OCI-M1 (cell line): ENCODE data around the gene LRRC75B.
"Not testable (repeated sequence)": the region's sequence is repeated elsewhere in the genome, so short reads cannot be mapped to it uniquely, and the experiment has no call there.

ENCODE experiments used
- DNase-seq: peaks from one replicate; lab custom pipeline; 2025; lab: John Stamatoyannopoulos, UW

Gene LRRC75B, protein sequence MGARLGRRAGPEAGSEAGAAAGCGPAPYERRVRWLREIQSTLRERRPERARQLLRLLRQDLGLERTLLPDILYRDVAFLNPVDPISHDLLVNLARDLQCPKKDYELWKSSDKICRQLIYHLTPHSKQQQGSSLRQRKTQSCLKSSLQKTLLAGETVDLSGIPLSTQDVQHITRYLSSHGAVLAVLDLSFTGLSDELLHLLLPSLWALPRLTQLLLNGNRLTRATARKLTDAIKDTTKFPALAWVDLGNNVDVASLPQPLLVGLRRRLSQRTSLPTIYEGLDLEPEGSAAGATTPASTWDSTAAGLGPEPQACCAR

DNA sequence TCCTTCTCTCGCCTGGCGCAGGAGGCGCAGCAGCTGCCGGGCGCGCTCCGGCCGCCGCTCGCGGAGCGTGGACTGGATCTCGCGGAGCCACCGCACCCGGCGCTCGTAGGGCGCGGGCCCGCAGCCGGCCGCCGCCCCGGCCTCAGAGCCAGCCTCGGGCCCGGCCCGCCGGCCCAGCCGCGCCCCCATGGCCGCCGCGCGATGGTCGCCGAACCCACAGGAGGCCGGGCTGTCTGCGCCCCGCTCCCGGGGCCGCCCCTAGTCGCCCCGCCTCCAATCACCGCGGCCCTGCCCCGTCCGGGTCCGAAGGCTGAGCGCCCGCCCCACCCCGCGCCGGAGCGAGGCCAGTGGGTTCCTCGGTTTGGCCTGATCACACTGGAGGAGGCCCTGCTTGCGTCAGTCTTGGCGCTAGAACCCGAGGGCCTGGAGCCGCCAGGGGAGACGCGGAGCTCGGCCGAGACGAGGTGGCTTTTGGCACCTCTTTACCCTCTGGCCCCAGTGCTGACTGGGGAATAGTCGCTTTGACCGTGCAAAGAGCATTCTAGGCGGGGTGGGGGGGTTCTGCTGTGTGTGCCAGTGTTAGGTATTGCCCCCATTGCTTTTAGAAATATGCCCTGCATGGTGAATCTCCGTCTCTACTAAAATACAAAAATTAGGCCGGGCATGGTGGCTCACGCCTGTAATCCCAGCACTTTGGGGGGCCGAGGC, at the start of gene LRRC75B:
LRRC75B (minus strand) TSS at position 223 of the 708 bp plus-strand sequence; CDS start at position 189, 34 bp downstream.
- peak; percentile 94 for DNase-seq

DNA sequence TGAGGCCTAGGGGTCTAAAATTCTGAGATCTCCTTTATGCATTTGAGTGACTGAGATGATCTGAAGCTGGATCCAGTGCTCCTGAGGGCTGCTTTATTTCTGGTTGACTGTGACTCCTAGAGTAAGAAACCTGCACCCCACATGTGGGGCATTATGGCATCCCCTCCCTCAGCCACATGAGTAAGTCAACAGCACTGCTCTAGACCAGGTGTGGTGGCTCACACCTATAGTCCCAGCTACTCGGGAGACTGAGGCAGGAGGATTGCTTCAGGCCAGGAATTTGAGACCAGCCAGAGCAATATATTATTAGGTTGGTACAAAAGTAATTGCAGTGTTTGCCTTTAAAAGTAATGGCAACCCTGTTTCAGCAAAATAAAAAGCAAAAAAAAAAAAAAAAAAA, 49.4 kb upstream of the LRRC75B start:
- DNase-seq: not testable (repeated sequence)

DNA sequence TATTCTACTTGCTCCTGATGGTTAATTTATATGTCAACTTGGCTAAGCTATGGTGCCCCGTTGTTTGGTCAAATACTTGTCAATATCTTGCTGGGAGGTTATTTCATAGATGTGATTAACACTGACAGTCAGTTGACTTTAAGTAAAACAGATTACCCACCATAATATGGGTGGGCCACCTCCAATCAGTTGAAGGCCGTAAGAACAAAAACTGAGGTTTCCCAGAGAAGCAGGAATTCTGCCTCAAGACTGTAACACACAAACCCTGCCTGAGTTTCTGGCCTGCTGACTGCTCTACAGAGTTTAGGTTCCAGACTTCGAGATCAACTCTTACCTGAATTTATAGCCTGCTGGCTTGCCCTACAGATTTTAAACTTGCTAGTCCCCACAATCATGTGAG, 43.6 kb upstream of the LRRC75B start:
- DNase-seq: not testable (repeated sequence)

DNA sequence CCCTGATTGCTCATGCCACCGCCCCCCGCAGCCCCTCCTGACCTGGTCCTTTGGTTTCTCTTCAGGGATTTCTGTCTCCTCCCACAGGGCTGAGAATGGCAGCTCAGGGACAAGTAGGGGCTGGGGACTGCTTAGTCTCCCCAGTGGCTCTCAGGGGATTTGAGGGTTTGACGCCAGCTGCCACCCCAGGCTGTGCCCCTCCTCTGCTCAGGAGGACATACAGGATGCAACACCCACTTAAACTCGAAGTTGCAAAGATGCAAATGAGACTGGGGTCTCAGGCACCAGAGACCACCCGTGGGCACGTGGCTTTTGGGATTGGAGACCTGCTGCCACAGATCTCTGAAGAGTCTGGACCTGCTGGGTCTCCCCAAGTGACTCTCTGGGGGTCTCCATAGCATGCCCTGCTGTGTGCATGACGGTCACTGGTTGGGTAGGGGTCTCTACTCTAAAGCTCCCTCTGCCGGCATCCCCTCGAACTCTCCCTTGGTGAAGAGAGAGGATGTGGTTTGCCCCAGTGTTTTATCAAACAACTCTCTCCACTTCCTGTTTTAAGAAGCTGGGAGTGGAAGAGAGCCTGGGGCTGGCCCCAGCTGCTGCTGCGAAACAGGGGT, 42.0 kb upstream of the LRRC75B start:
- DNase-seq: peak; percentile 80

DNA sequence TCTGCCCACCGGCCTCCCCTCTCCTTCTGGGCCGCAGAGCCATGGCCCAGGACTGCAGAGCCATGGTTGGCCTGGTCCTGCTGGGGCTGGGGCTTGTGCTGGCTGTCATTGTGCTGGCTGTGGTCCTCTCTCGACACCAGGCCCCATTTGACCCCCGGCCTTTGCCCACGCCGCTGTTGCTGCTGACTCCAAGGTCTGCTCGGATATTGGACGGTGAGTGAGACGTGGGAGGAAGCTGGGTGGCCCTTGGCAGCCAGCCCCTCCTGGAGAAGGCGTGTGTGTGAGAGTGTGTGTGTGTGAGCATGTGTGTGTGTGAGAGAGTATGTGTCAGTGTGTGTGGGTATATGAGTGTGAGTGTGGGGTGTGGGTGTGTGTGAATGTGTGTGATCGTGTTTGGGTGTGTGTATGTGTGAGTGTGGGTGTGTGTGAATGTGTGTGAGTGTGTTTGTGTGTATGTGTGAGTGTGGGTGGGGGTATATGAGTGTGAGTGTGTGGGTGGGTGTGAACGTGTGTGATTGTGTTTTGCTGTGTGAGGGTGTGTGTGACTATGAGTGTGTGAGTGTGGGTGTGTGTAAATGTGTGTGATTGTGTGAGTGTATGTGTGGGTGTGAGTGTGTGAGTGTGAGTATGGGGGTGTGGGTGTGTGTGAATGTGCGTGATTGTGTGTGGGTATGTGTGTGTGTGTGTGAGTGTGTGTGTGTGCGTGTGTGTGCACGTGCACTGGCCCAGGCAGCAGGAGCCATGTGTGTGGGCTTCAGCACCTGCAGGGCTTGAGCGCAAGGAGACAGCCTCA, 40.6 kb upstream of the LRRC75B start:
- DNase-seq: peak; percentile 42

DNA sequence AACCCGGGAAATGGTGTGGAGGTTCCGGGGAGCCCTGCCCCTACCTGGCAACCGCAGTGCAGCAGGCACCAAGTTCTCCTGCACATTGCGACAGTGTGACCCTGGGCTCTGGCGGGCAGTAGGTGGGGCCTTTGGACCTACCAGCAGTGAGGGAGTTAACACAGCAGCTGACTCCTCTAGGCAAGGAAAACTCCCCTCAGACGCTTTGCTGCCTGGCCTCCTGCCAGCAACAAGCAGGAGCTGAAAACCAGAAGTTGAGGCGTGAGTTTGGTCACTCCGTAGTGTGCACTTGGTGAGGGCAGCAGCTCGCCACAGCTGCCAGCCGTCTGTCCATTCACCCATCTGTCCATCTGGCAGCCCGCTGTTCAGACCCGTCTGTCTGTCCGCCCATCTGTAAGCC, 39.8 kb upstream of the LRRC75B start:
- DNase-seq: peak; percentile 77

DNA sequence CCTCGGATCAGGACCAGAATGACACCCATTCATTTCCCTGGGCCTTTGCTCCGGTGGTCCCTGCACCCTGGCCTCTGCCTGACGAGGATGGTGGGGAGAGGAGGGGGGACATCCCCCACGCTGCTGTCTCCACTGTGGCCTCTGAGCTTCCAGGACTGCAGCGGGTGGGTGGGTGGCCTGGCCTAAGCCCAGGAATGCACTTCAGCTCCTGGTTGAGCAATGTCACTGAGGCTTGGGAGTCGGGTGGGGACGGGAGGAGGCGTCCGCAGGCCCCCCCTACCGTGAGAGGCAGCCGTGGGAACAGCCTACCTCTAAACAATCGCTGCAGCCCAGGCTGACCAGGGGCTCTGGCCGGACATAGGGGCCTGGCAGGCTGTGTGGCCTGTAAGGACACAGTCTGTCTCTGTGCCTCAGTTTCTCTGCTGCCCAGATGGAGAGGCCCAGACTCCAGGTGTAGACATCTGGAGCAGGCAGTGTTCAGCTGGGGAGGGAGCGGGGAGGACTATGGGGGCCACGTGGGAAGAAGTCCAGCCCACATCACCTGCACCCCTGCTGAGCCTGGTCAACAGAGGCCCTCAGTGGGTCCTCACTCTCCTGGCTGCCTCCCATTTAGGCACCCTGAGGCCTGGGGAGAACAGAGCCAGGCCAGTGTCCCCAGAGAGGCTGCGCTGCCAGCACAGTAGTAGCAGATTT, 38.7 kb upstream of the LRRC75B start:
- not testable (repeated sequence) for DNase-seq

DNA sequence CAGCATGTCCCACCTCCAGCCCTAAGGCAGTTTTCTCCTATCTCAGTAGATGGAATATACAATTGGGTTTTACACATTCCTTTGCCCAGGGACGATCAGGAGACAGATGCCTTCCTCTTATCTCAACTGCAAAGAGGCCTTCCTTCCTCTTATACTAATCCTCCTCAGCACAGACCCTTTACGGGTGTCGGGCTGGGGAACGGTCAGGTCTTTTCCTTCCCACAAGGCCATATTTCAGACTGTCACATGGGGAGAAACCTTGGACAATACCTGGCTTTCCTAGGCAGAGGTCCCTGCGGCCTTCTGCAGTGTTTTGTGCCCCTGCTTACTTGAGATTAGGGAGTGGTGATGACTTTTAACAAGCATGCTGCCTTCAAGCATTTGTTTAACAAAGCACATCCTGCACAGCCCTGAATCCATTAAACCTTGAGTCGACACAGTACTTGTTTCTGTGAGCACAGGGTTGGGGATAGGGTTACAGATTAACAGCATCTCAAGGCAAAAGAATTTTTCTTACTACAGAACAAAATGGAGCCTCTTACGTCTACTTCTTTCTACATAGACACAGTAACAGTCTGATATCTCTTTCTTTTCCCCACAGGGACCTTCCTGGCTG, 38.0 kb upstream of the LRRC75B start:
- DNase-seq: peak; percentile 82

DNA sequence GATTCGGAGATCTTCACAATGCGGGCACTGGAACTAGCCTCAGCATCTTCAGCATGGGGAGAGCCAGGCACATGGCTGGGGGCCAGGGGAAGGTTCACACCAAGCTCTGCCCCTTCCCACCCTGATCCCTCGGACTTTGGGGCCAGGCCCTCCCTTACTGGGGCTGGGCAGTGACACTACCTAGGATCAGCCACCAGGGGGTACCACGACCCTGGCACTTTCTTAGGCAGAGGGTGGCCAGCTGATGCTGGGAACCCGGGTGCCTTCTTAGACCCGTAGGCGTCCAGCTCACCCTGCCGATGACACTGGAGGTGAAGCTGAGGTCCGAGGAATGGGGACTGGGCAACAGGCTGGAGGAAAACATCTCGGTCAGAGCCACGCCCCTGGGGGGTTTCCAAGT, 36.2 kb upstream of the LRRC75B start:
- DNase-seq: peak; percentile 38

DNA sequence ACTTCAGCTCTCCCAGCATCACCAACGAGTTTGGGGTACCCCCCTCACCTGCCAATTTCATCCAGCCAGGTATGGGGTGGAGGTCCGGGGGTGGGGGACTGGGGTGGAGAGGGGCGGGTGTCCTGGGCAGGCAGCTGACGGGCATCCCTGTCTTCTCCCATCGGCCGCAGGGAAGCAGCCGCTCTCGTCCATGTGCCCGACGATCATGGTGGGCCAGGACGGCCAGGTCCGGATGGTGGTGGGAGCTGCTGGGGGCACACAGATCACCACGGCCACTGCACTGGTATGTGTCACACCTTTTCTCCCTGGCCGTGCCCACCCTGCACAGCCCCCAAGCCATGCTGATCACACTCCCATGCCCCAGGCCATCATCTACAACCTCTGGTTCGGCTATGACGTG, 35.0 kb upstream of the LRRC75B start:
- not testable (repeated sequence) for DNase-seq

DNA sequence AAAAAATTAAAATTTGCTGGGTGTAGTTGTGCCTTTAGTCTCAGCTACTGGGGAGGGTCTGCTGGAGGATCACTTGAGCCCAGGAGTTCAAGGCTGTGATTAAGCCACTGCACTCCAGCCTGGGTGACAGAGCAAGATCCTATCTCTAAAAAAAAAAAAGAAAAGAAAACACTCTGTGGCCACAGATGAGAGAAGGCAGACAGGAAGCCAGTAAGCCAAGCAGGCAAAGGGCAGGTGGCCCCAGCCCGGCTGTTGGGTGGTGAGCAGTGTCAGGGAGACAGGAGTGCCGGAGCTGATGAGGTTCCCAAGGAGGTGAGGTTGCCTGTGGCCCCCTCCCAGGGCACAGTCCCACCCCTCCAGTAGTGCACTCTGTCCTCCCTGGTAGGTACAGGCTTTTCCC, 29.7 kb upstream of the LRRC75B start:
- peak; percentile 71 for DNase-seq

DNA sequence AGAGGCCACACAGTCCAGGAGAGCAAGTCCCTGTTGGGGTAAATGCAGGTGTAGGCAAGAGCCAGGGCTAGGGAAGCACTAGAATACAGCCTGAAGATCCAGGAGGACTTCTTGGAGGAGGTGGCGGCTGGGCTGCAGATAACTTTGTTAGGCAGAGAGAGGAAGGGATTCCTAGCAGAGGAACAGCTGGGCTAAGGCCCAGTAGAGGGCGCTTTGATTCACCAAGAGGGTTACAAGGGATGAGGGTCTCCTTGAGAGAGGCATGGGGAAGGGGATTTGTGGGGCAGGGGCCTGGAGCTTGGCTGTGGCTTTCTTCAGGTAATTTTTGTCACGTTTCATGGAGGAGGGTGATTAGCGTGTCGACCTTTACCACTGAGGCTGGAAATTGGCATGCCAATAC, 28.4 kb upstream of the LRRC75B start:
- not testable (repeated sequence) for DNase-seq

DNA sequence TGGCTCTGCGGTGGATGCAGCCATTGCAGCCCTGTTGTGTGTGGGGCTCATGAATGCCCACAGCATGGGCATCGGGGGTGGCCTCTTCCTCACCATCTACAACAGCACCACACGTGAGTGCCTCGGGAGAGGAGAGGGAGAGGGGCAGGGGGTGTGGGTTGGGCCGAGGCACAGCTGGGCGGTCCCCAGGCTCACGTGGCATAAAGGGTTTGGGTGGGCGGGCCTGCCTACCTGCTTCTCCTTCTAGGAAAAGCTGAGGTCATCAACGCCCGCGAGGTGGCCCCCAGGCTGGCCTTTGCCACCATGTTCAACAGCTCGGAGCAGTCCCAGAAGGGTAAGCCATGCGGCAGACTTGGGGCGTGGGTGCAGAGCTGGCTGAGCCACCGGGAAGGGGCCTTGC, 21.9 kb upstream of the LRRC75B start:
- DNase-seq: not testable (repeated sequence)

DNA sequence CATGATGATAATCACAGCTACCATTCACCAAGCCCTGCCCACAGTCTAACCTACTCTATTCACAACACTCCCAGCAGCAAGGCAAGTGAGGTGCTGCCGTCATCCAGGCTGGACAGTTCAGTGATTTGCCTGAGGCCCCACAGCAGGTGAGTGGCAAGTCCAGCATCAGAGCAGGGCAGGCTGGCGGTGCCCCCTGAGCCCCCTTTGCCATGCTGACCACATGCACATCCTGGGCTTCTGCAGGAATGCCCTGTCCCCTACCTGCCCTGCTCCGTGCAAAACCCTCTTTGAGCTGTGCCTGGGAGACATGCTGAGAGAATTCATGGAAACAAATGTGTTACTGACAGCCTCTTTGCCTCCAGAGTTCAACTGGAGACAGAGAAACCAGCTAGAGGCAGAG, 17.0 kb upstream of the LRRC75B start:
- DNase-seq: not testable (repeated sequence)

DNA sequence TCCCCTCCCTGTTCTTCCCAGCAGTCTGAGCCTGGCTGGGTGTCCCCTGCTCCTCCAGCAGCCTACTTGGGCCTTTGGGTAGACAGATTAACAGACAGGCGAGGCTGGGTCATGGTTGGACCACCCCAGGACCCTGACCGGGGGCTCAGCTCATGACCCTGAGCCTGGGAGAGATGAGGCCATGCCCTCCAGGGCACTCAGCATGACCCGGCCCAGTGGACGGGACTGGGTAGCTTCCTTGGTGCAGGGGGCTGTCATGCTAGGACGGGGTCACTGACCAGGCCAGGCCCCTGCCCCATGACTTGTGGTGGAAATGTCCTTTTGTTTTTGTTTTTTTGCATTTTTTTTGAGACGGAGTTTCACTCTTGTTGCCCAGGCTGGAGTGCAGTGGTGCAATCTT, 15.5 kb upstream of the LRRC75B start:
- not testable (repeated sequence) for DNase-seq

DNA sequence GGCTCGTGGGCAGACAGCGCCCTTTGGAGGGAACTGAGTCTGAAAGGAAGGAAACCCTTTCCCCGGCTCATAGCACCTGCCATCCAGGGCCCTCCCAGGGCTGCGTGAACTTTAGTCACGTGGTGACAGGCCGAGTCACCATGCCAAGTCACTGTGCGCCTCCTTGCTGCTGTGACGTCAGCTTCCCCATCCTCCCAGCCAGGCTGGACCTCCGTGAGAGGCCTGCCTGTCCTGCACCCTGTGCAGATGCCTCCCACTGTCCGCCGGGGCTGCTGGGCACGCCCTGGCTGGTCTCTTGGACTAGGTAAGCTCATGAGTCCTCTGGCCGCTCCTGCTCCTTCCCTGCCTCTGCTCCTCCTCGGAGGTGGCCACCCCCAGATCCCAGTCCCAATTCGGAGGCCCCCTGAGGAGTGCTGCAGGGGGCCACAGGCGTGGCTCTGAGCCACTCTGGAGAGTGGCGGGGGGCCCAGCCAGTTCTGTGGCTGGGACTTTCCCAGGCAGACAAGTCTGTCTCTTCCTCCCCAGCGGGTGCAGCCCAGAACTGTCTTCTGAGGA, 14.6 kb upstream of the LRRC75B start:
- DNase-seq: peak; percentile 56

DNA sequence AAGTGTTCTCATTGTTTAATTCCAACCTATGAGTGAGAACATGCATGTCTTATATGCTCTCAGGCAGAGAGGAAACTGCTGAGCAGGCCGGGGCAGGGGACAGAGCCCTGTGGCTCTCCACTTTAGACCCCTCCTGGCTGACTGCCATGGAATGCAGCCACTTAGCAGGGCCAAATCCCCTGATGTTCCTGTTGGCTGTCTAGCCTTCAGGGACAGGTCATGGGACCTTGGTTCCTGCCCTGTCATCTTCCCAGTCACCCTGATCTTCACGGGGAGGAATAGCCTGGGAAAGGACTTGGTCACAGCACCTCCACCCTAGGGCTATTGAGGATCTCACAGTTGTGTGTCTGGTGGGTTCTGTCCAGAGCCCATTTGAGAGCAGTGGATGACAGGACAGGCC, 13.5 kb upstream of the LRRC75B start:
- DNase-seq: peak; percentile 17

DNA sequence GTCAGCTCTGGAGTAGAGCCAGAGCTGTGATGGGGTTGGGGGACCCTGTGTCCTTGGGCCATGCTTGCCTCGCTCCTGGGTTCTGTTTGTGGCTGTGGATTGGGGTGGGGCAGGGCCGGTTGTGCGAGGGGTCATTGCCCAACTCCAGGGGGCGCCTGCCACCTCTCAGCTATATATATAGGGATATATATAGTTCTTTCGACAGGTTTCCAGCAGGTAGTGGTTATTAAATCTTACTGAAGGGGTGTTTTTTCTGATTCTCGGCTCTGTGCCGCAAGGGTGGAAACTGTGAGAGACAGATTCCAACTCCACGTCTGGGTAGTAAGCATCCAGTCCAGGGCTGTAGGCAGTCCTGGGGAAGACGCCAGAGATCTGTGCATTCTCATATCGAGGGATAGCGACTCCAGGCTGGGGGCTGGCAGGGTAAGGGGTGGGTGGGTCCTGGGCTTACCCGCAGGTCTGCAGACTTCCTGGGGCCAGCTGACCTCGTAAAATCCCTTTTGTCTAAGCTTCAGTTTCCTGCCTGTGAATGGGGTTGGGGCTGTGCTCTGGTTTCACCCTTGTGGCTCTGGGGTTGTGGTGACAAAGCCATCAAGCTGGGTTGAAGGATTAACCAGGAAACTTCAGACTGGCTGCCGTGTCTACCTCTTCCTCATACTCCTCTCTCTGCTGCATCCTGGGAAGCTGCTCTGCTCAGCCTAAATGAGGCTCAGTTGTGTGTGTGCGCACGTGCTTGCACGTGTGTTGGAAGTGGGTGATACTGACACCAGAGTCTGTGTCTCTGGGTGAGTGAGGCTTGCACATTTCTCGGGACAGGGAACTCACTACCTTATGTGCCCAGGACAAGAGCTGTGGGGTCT, 11.1 kb upstream of the LRRC75B start:
- DNase-seq: peak; percentile 81

DNA sequence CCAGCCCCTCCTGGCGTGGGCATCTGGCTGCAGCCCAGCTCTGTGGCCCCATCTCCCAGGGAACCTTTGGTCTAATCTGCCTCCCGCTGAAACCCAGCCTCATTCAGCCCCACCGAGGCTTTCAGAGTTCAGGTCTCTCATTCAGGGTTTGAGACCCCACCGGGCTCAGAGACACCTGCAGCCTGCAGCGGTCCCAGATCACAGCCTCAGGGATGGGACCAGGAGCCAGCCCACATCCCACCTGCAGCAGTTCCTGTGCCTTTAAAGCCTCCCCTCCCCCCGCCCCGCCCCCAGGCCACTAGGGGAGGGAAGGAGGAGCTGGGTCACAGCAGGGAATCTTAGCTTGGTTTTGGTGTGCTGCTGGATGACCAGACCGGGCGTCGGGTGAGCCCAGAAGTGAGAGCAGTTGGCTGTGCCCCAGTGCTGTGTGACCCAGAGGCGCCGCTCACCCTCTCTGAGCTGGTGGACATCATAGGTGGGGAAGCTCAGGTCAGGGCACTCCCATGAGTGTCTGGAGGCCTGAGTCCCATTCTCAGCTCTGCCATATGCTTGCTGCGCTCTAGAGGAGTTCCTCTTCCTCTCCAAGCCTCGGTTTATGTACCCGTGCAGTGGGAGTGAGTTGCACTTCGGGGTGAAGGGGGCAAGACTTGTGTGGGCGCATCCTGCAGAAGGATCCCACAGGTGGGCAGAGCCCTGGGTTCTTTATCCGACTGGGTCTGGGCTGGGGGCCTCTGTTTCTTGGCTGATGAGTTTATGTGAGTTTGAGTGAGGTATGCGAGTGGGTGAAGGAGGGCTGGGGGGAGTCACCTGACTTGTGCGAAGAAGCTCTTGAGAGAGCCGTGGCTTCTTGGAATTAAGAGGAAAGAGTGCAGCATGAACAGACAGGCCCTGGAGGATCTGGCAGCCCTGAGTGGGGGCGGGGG, 10.2 kb upstream of the LRRC75B start, which contains the start of gene GGT1:
GGT1 (plus strand) TSS at position 347 of the 923 bp plus-strand sequence. CDS start 7,889 bp downstream, outside the sequence.
- not testable (repeated sequence) for DNase-seq
